LNCaP clone FGC (cell line): Measurements from ENCODE around the gene BAG3.
"Not testable (repeated sequence)": the region's sequence is repeated elsewhere in the genome, so short reads cannot be mapped to it uniquely, and the experiment has no call there.

Source experiments
- DNase-seq: peaks from one replicate; pipeline ENCODE4 v3.0.0-alpha.2; 2011; ENCODE audit warnings: low read depth
- H3K4me3 ChIP-seq: 2 replicates; pipeline ENCODE4 v1.5.1; 2011; ENCODE audit warnings: mild to moderate bottlenecking, low read depth, low read length, control low read depth
- CTCF ChIP-seq: IDR thresholded peaks from 2 replicates; pipeline ENCODE4 v1.5.1; 2012; ENCODE audit warnings: mild to moderate bottlenecking; ENCODE audit not compliant: control insufficient read depth, insufficient read depth; ENCODE audit errors: extremely low read depth

The BAG3 gene

GRCh38 chr10:119613741-119614140, 37.4 kb upstream of the BAG3 start:
- no peak overlapping the region for H3K4me3 ChIP-seq
- TF ChIP-seq CTCF, result no peak
- no peak for DNase-seq

- TF ChIP-seq CTCF, result no peak
- no peak overlapping the region for H3K4me3 ChIP-seq
- no peak for DNase-seq
Measured at GRCh38 chr10:119614686-119615085, 36.5 kb upstream of the BAG3 start.

- no peak overlapping the region for H3K4me3 ChIP-seq
- no peak for DNase-seq
- TF ChIP-seq CTCF, result no peak
Measured at GRCh38 chr10:119616882-119617570, 34.2 kb upstream of the BAG3 start.

- DNase-seq, result no peak
- no peak for TF ChIP-seq CTCF
- H3K4me3 ChIP-seq, result no peak overlapping the region; the same call in 1 of the 2 replicates
Measured at GRCh38 chr10:119619215-119619614, 32.0 kb upstream of the BAG3 start.

- H3K4me3 ChIP-seq, result not testable (repeated sequence)
Measured at GRCh38 chr10:119619811-119620210, 31.4 kb upstream of the BAG3 start.

GRCh38 chr10:119620241-119621077, 30.7 kb upstream of the BAG3 start:
- DNase-seq, result no peak
- TF ChIP-seq CTCF, result no peak
- no peak overlapping the region for H3K4me3 ChIP-seq

More at GRCh38 chr10:119619811-119620210, 31.4 kb upstream of the BAG3 start:
- not testable (repeated sequence) for DNase-seq

GRCh38 chr10:119621078-119621384, 30.1 kb upstream of the BAG3 start:
- TF ChIP-seq CTCF, result no peak
- no peak overlapping the region for H3K4me3 ChIP-seq
- no peak for DNase-seq
